GDM1 (cell line): Measurements from ENCODE around the gene UCHL3.
A peak's percentile ranks its signal among the peaks of the same experiment; 100 is the strongest.

Source experiments
- DNase-seq: peaks from one replicate; lab custom pipeline; 2025; lab: John Stamatoyannopoulos, UW

The UCHL3 gene

DNA sequence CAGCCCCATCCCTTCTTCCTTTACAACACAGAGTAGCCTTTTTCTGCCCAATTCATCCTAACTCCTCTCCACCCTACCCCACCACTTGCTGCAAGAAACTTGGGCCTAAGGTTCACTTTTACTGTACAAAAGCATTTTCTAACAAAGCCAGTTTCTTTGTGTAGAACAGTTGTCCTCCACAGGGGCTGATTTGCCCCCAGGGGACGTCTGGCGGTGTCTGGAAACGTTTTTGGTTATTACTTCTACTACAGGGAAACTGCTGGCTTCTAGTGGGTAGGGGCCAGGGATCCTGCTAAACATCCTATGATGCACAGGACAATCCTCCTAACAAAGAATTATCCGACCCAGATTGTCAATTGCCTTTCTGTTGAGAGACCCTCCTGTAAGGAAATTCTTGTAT lies 79.2 kb downstream of the UCHL3 start:
- no peak for DNase-seq

DNA sequence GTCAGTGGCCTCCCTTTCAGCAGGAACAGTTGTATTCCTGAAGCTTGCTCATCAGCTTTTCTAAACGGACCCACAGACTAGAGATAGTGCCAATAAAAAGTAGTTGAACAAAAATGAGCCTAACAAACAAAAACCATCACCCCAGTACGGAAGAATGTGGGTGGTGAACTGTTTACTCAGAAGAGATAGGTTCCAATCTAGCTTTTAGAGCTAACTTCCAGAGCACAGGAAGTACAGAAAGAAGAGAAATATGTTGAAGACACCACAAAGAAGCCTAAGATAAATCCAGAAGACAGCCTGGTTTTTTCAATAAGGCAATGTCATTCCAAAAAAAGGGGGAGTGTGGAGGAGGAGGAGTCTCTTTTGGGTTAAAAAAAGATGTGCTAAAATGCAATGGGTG lies 83.7 kb downstream of the UCHL3 start:
- DNase-seq: no peak

DNA sequence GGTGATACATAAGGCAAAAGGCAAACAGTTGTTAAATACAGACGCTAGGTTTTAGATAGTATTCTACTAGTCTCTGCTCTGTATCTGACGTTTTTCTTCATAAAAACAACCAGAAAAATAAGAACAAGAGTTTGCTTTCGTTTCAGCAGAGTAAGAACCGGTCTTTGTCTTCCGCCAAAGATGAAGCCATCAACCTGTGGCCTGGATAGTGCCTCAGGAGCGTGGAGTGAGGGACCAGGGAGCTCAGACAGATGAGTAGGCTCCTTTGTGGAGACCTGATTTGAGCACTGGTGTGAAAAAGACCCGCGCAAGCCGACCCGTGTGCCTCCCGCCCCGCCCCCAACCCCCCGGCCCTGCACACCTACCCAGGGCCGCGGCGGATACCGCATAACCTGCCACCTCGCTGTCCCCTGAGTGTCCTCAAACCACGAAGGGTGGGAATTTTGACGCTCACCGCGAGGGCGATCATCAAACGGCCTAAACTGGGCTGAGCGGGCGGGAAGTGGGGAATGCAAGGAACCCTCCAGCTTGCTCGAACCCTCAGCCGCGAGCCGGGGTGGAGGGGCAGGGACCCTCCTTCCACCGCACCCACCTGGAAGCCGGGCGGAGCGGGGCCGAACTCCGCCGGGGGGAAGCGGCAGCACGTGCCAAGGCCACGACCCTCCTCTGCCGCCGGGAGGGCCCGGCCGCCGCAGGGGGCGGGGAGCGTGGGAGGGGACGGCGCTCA lies 85.7 kb downstream of the UCHL3 start:
- DNase-seq: no peak

DNA sequence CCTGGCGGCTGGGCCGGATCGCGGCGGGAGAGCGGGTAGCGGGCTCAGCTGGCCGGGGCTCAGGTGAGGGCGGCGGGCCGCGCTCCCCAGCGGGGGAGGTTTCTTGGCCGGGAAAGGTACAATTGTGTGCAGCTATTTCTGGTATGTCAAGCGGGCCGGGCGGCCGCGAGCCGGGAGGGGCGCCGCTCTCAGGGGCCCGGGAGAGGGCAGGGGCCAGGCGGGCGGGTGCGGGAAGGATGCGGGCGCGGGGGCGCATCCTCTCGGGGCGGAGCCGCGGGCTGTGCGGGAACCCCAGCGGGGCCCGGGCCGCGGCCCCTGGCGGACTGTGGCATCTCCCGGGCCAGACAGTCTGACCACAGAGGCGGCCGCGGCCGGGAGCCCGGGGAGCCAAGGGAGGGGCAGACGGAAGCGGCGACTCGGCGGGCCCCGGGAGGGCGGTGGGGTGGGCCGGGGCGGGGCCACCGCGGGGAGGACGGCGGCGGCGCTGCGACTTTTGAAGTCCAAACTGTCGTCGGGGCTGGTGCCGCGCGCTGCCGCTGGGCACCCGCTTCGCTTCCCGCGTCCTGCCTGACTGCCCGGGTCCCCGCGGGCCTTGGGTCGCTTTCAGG lies 86.3 kb downstream of the UCHL3 start, which contains the start of gene LMO7:
Gene LMO7 (plus strand): TSS at position 503 of the 608 bp plus-strand sequence. CDS start 328 bp downstream, outside the sequence.
- DNase-seq: peak; percentile 54

DNA sequence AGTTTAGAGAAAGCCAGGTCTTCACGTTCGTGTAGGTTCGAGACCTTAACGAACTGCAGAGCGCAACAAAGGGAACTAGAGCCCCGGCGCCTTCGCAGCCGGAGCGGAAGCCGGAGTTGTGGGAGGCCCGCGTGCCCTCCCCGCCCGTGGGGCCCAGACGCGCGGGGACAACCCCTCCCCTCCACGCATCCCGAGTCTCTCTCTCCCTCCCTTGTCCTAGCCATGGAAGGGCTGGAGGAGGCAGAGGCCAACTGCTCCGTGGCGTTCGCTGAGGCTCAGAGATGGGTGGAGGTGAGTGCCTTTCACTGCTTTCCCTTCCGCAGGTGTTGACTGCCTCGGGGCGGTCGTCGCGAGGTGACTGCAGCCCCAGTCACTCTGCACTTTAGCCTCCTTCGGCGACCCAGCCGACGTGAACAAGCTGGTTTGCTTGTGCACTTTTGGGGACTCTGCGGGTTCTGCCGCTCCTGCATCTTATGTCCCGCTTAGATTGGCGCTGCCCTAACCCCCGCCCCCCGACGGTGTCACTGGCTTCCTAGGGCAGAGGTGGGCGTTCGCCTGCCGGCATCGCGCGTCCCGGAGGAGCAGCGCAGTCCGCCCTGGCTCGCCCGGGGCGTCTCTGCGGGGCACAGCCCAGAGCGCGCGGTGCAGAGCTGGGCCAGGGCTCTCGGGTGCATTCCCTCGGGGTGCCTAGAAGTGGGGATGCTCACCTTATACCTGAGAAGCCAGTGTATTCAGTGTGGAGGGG lies 87.0 kb downstream of the UCHL3 start:
- peak; percentile 54 for DNase-seq

DNA sequence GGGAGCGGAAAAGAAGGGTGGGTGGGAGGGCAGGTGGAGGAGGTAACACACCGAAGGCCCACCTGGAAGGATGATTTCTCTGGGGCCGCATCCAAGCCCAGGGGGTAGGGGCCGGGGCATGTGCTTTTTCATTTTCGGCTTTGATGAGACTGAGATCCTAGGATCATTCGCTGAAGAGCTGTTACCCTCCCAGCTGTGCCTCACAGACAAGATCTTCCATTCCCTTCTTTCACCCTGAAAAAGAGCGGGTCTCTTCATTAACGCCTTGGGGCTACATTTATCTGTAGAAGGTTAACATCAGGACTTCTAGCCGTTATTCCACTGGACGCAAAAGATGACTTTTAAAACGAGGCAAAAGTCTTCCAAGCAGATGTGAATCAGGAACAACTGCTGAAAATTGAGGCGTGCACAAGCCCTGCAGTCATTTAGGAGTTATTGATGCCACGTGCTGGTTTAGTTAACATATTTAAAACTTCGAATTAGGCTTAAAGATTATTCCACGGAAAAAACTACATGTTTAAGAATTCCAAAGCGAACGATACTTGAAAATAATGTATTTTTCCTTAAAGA lies 87.7 kb downstream of the UCHL3 start:
- DNase-seq: no peak

DNA sequence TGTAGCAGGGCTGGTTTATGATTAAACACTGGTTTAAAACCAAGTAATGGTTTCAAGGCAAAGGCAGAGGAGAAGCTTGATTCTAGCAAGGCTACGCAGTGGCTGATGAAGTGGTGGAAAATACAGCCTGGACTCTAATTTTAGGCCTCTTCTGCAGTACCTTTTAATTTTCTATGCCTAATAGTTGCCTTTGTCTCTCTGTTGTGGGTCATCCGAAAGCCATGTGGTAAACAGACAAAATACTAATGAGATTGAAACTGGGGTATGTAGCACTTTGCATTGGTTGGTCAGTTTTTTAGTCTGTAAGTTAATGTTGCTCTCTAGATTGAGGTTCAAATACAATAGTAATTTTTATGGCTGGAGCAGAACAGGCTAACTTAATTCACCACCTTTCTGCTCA lies 89.9 kb downstream of the UCHL3 start:
- DNase-seq: no peak

DNA sequence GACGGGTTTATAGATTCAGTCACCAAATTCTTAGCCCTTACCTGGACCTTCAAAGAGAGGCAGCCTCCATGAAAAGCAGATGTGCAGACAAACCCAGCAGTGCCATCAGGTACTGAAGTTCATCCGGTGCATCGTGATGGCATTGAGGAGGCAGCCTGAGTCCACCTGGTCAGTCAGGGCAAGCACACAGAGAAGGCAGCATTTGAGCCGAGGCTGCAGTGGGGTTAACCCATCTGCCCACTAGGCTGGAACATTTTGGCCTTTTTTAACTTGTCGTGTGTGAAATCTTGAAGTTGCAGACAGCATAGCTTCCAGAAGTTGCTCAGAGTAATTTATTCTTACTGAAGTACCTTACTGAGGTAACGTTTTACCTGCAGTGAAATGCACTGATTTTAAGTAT lies 91.4 kb downstream of the UCHL3 start:
- DNase-seq: no peak

DNA sequence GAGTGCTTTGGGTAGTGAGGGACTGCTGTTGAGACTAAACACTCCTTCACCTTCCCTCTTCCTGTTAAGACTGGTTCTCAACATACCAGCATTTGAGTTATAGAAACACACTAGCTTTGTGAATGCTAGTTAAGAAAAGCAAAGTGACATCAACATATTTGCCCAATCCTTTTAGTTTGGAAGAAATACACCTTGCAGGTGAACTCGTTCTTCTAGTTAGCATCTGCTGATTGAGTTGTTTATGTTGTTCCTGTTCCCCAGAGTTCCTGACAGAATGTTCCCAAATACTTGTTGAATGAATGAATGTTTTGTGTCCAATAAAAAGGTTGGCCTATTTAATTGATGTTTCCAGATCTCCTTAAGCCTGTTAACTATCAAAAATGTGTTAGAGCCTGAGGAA lies 93.6 kb downstream of the UCHL3 start:
- DNase-seq: no peak

DNA sequence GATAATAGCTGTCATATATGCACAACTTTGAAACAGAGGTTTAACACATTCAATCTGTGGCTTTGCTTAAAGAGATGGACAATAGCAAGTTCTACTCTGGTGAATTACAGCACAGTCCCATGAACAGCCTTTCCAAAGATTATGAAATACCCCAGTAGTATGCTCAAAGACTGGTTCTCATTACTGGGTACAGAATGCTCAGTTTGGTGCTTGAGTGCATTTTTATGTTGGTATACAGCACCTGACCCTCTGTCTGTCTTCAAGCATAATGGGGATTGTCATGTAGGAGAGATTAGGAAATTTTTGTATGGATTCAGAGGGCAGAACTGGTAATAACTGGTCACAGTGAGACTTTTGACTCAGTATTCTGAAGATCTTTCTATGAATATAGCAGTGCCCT lies 94.1 kb downstream of the UCHL3 start:
- no peak for DNase-seq

DNA sequence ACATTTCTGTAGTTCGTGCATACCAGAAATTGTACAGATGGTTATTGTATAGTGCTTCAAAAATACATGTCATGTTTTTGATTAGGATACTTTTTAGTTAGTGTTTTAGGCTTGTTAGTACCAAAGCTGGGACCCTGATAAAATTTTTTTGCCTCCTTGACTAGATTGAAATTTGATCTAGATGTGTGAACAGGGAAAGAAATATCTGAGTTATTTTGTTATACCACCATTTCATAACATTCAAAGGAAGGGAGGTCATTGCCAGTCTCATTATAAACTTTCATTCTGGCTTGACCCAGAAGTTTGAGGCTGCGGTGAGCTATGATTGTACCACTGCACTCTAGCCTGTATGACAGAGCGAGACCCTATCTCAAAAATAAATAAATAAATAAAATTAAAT lies 95.5 kb downstream of the UCHL3 start:
- no peak for DNase-seq

DNA sequence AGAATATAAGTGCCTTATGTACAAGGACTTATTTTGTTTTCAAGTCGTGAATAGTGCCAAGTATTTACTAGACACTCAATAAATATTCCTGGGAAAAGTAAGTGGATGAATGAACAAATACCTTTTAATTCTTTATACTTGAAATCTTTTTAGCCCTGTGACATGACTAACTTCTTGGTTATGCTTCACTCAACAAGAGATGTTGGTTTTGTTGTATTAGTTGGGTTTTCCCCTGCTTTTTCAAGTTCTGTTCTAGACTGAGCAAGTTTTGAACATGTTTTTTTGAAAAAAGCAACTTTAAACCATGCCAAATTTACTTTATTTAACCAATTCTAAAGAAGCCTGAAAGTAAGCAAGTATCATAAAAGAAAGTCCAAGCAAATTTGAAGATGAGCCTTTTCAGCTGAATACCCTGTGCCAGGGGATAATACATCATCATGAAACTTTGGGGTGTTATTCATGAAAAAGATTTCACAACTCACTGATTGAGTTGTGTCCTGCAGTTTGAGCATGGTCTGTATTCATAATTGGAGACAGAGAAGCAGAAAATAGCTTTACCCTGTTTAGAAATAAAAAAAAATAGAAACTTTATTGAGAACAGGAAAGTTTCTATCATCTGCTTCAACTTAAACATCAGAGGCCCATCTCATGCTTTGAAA lies 97.7 kb downstream of the UCHL3 start:
- no peak for DNase-seq

DNA sequence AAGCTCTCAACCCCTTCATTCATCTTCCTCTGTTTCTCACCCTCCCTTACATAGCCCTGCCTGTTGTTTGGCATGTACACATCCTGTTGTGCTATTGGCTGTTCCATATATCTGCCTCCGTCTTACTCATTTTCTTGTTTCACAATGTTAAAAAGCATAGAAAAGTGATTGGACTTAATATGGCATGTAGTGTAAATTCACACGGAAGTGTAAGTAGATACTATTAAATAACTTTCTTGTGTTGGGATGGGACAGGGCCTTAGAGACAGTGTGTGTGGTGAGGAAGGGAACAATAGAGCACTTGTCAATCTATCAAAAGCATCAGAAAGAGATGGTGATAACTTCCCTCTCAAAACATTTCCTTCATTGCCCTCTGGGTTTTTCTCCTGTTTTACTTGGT lies 98.9 kb downstream of the UCHL3 start:
- DNase-seq: no peak

DNA sequence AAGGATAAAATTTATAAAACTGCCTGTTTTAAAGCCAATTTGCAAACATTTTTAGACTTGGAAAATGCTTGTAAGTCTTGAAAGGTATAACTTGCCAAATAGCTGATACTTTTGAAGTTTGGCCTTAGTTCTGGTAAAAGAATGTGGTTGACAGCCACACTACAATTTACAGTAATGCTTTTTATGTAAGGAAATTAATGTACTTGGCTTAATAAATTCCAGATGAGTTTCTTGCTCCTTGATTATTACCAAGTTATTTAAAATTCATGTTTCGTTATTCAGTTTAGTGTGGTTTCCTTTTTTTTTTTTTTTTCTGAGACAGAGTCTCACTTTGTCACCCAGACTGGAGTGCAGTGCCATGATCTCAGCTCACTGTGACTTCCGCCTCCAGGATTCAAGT lies 101.4 kb downstream of the UCHL3 start:
- no peak for DNase-seq

DNA sequence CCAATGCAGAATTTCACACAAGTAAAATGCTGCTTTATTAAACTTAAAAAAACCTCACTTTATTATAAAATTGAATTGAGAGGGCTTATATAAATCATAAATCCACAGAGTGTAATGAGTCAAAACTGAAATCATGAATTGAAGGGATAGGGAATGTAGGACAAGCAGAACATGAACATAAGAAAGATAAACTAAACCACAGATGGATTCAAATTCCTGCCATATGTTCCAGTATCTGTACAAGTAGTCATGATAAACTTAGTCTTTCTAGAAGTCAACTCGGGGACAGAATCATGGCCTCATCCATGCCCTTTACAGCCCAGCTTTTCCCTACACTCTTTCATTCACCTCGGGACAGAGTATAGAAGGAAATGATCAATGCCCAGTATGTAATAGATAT lies 103.1 kb downstream of the UCHL3 start:
- no peak for DNase-seq
